GM19438 (cell line): ENCODE results near the gene PRR5L.
A peak's percentile ranks its signal among the peaks of the same experiment; 100 is the strongest.
"Not testable (repeated sequence)": the region's sequence is repeated elsewhere in the genome, so short reads cannot be mapped to it uniquely, and the experiment has no call there.

Source experiments
- ATAC-seq: cut with Tn5 transposase; IDR thresholded peaks from one replicate; pipeline ENCODE4 v1.9.1; 2021; ENCODE audit warnings: low read depth; ENCODE audit not compliant: unreplicated experiment

PRR5L gene

GRCh38 chr11:36317992-36318391 is 21.9 kb downstream of the PRR5L start:
- ATAC-seq: no peak

GRCh38 chr11:36324956-36325355 is 28.9 kb downstream of the PRR5L start:
- ATAC-seq: not testable (repeated sequence)

- not testable (repeated sequence) for ATAC-seq
Observed at GRCh38 chr11:36325403-36325802, 29.3 kb downstream of the PRR5L start.

- peak; percentile 66 for ATAC-seq
Observed at GRCh38 chr11:36326524-36327419, 30.7 kb downstream of the PRR5L start.

- ATAC-seq: no peak
Observed at GRCh38 chr11:36328966-36329673, 33.0 kb downstream of the PRR5L start.

- ATAC-seq: no peak
Observed at GRCh38 chr11:36330411-36330810, 34.3 kb downstream of the PRR5L start.

- ATAC-seq: no peak
Observed at GRCh38 chr11:36333468-36333867, 37.4 kb downstream of the PRR5L start.

GRCh38 chr11:36333897-36334296 is 37.8 kb downstream of the PRR5L start:
- no peak for ATAC-seq

GRCh38 chr11:36339888-36340287 is 43.8 kb downstream of the PRR5L start:
- no peak for ATAC-seq

GRCh38 chr11:36340897-36341296 is 44.8 kb downstream of the PRR5L start:
- no peak for ATAC-seq

- ATAC-seq: no peak
Observed at GRCh38 chr11:36341915-36342314, 45.8 kb downstream of the PRR5L start.

GRCh38 chr11:36342327-36342726 is 46.2 kb downstream of the PRR5L start:
- ATAC-seq: no peak

GRCh38 chr11:36343436-36343835 is 47.3 kb downstream of the PRR5L start:
- no peak for ATAC-seq

- ATAC-seq: no peak
Observed at GRCh38 chr11:36345084-36345511, 49.0 kb downstream of the PRR5L start.

- ATAC-seq: no peak
Observed at GRCh38 chr11:36345535-36346141, 49.5 kb downstream of the PRR5L start.

- ATAC-seq: no peak
Observed at GRCh38 chr11:36346562-36347383, 50.7 kb downstream of the PRR5L start.

GRCh38 chr11:36347384-36347906 is 51.4 kb downstream of the PRR5L start:
- ATAC-seq: no peak

- no peak for ATAC-seq
Observed at GRCh38 chr11:36349351-36350136, 53.5 kb downstream of the PRR5L start.

GRCh38 chr11:36350137-36350513 is 54.0 kb downstream of the PRR5L start:
- ATAC-seq: no peak
